ENCODE data around the gene TRABD2B. TPM values are rescaled to one million over a fixed set of nuclear protein-coding genes. Genes with fewer than 3 reads are reported as not detected.

The TRABD2B gene
- total RNA-seq, 1 donor from 2014 or later, result 0.92 TPM

DNA sequence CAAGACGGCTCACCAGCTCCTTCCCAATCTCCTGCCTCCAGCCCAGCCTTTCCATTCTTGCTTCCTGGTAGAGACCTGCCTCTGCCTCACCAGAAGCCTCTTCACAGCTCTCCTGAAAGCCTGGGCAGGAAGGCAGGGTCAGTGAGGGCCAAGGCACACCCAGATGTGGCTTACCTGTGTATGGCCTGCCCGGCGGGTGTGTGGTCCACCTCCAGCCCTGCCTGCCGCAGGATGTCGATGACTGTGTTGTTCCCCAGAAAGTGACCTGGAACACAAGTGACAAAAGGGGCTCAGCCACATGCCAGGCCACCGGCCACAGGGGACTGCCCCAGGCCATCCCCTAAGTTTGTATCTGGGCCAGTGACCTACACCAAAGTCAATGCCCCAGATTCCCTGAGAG, 218.9 kb downstream of the TRABD2B start:
- TF ChIP-seq, protein P1, sequence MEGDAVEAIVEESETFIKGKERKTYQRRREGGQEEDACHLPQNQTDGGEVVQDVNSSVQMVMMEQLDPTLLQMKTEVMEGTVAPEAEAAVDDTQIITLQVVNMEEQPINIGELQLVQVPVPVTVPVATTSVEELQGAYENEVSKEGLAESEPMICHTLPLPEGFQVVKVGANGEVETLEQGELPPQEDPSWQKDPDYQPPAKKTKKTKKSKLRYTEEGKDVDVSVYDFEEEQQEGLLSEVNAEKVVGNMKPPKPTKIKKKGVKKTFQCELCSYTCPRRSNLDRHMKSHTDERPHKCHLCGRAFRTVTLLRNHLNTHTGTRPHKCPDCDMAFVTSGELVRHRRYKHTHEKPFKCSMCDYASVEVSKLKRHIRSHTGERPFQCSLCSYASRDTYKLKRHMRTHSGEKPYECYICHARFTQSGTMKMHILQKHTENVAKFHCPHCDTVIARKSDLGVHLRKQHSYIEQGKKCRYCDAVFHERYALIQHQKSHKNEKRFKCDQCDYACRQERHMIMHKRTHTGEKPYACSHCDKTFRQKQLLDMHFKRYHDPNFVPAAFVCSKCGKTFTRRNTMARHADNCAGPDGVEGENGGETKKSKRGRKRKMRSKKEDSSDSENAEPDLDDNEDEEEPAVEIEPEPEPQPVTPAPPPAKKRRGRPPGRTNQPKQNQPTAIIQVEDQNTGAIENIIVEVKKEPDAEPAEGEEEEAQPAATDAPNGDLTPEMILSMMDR (IDR thresholded peaks at IDR 0.05; ENCODE audit: insufficient read depth, low read length, poor library complexity, severe bottlenecking), result no peak
- Histone ChIP-seq H3K27me3 (ENCODE audit: control insufficient read depth, insufficient read depth, low read length) (no peaks in the 10 kb centered on the region), H3K36me3 (ENCODE audit: control insufficient read depth, insufficient read depth, low read length) (no peaks in the 10 kb centered on the region), H3K4me3 (ENCODE audit: low read depth, low read length) (no peak overlapping the region)
- DNase-seq (ENCODE audit: low read depth), result no peak

DNA sequence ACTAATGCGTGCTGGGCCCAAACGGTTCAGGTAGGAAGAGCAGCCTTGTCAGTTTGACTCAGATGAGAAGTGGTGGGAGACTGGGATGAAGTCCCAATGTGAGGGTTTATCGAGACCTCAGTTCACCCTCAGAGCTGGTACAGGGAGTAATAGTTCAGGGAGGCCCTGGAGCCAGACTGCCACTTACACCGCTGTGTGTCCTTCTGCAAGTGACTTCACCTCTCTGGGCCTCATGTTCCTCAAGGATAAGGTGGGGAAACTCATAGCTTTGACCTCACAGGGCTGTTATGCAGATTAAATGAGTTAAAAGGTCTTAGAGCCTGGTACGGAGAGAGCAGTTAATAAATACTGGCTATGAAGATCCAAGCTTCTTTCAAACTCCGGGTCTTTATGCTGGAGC, 219.9 kb downstream of the TRABD2B start:
- DNase-seq (ENCODE audit: low read depth), result no peak
- H3K4me3 ChIP-seq (ENCODE audit: low read depth, low read length), result no peak overlapping the region
- TF ChIP-seq, protein P1 (IDR thresholded peaks at IDR 0.05; ENCODE audit: insufficient read depth, low read length, poor library complexity, severe bottlenecking), result no peak
- no peaks in the 10 kb centered on the region for H3K27me3 ChIP-seq (ENCODE audit: control insufficient read depth, insufficient read depth, low read length)
- H3K36me3 ChIP-seq (ENCODE audit: control insufficient read depth, insufficient read depth, low read length), result no peaks in the 10 kb centered on the region

- no peaks in the 10 kb centered on the region for H3K27me3 ChIP-seq (ENCODE audit: control insufficient read depth, insufficient read depth, low read length)
- TF ChIP-seq, protein P1 (IDR thresholded peaks at IDR 0.05; ENCODE audit: insufficient read depth, low read length, poor library complexity, severe bottlenecking), result no peak
- H3K4me3 ChIP-seq (ENCODE audit: low read depth, low read length), result no peak overlapping the region
- no peak for DNase-seq (ENCODE audit: low read depth)
- no peaks in the 10 kb centered on the region for H3K36me3 ChIP-seq (ENCODE audit: control insufficient read depth, insufficient read depth, low read length)
Measured at GRCh38 chr1:47776667-47777131, 220.5 kb downstream of the TRABD2B start.

GRCh38 chr1:47774986-47775834, 222.0 kb downstream of the TRABD2B start:
- H3K27me3 ChIP-seq (ENCODE audit: control insufficient read depth, insufficient read depth, low read length), result no peaks in the 10 kb centered on the region
- no peak overlapping the region for H3K4me3 ChIP-seq (ENCODE audit: low read depth, low read length)
- H3K36me3 ChIP-seq (ENCODE audit: control insufficient read depth, insufficient read depth, low read length), result no peaks in the 10 kb centered on the region
- no peak for DNase-seq (ENCODE audit: low read depth)
- TF ChIP-seq, protein P1 (IDR thresholded peaks at IDR 0.05; ENCODE audit: insufficient read depth, low read length, poor library complexity, severe bottlenecking), result no peak

- H3K36me3 ChIP-seq (ENCODE audit: control insufficient read depth, insufficient read depth, low read length), result no peaks in the 10 kb centered on the region
- TF ChIP-seq, protein P1 (IDR thresholded peaks at IDR 0.05; ENCODE audit: insufficient read depth, low read length, poor library complexity, severe bottlenecking), result no peak
- H3K4me3 ChIP-seq (ENCODE audit: low read depth, low read length), result no peak overlapping the region
- no peaks in the 10 kb centered on the region for H3K27me3 ChIP-seq (ENCODE audit: control insufficient read depth, insufficient read depth, low read length)
- no peak for DNase-seq (ENCODE audit: low read depth)
Measured at GRCh38 chr1:47772960-47773682, 224.1 kb downstream of the TRABD2B start.

All from kidney epithelial cell (primary cell).